Naive thymus-derived CD4-positive, alpha-beta T cell (primary cell): Measurements from ENCODE around the gene ZNF791. TPM values are rescaled to one million over a fixed set of nuclear protein-coding genes. Genes with fewer than 3 reads are reported as not detected.
A peak's percentile ranks its signal among the peaks of the same experiment; 100 is the strongest.

Experiments
- ATAC-seq: fragments of 150-1000 bp; cut with Tn5 transposase; 2 replicates; pipeline ENCODE4 v1.10.0; 2021; ENCODE audit warnings: mild to moderate bottlenecking, moderate library complexity
- CTCF ChIA-PET: fragments of 350-600 bp; sonication (Branson Sonifier 250); formaldehyde crosslinking; loops from one replicate; lab custom pipeline; 2021; ENCODE audit warnings: antibody characterized with exemption; lab: Charles Lee
- POLR2A ChIA-PET: fragments of 350-600 bp; sonication (Branson Sonifier 250); formaldehyde crosslinking; loops from one replicate; lab custom pipeline; 2021; ENCODE audit warnings: antibody characterized with exemption, inconsistent platforms; lab: Charles Lee
- DNase-seq, 9 donors: peaks; one replicate each; pipeline versions ENCODE4 v3.0.0 to v3.0.0-alpha.2; 2020 to 2022; ENCODE audit warnings: mixed read lengths in 1 of 9
- H3K27ac ChIP-seq: one replicate; pipeline ENCODE4 v1.7.0; 2013; ENCODE audit warnings: mild to moderate bottlenecking, low read depth, low read length, moderate library complexity
- H3K27me3 ChIP-seq, 2 donors: one replicate each; pipeline ENCODE4 v1.7.0; 2013; ENCODE audit warnings: low read length in 2 of 2, mild to moderate bottlenecking in 2 of 2, moderate library complexity in 2 of 2; ENCODE audit not compliant: control insufficient read depth in 2 of 2, insufficient read depth in 2 of 2
- H3K36me3 ChIP-seq, 3 experiments: 1 replicate in 2 of 3; 2 replicates in 1 of 3; pipeline ENCODE4 v1.7.0; 2013; ENCODE audit warnings: low read length in 3 of 3, mild to moderate bottlenecking in 3 of 3, moderate library complexity in 1 of 3; ENCODE audit not compliant: insufficient read depth in 3 of 3, control insufficient read depth in 2 of 3
- H3K4me1 ChIP-seq, 2 donors: one replicate each; pipeline ENCODE4 v1.7.0; 2013; ENCODE audit warnings: low read length in 2 of 2, mild to moderate bottlenecking in 2 of 2, moderate library complexity in 1 of 2; ENCODE audit not compliant: control insufficient read depth in 2 of 2, insufficient read depth in 2 of 2
- H3K4me3 ChIP-seq: 2 replicates; pipeline ENCODE4 v1.7.0; 2013; ENCODE audit warnings: mild to moderate bottlenecking, low read length
- H3K9me3 ChIP-seq, 3 experiments: 1 replicate in 2 of 3; 2 replicates in 1 of 3; pipeline ENCODE4 v1.7.0; 2013; ENCODE audit warnings: low read length in 3 of 3; ENCODE audit not compliant: control insufficient read depth in 2 of 3
- H3K27ac Mint-ChIP-seq, 9 donors: one replicate each; pipeline ENCODE4 v1.8.0; 2020 to 2022; ENCODE audit warnings: mixed read lengths in 9 of 9, mild to moderate bottlenecking in 8 of 9, moderate library complexity in 5 of 9, inconsistent platforms in 2 of 9
- H3K27me3 Mint-ChIP-seq, 5 donors: one replicate each; pipeline ENCODE4 v1.8.0; 2021 to 2022; ENCODE audit warnings: mixed read lengths in 5 of 5, mild to moderate bottlenecking in 1 of 5
- H3K36me3 Mint-ChIP-seq, 5 donors: one replicate each; pipeline ENCODE4 v1.8.0; 2020 to 2022; ENCODE audit warnings: mixed read lengths in 5 of 5, mild to moderate bottlenecking in 3 of 5, inconsistent platforms in 1 of 5
- H3K4me1 Mint-ChIP-seq, 7 donors: one replicate each; pipeline ENCODE4 v1.8.0; 2020 to 2022; ENCODE audit warnings: mixed read lengths in 7 of 7, mild to moderate bottlenecking in 3 of 7, inconsistent platforms in 1 of 7
- H3K4me3 Mint-ChIP-seq, 10 donors: one replicate each; pipeline ENCODE4 v1.8.0; 2020 to 2022; ENCODE audit warnings: mild to moderate bottlenecking in 10 of 10, mixed read lengths in 10 of 10, moderate library complexity in 6 of 10, inconsistent platforms in 2 of 10
- H3K9me3 Mint-ChIP-seq, 11 donors: one replicate each; pipeline ENCODE4 v1.8.0; 2020 to 2022; ENCODE audit warnings: mixed read lengths in 11 of 11, mild to moderate bottlenecking in 4 of 11, inconsistent platforms in 1 of 11, moderate library complexity in 1 of 11
- intact Hi-C, 2 donors: fragments of 100-400 bp; cut with micrococcal nuclease; formaldehyde crosslinking; loops; one replicate each; pipeline ENCODE4 v1.15.1; 2023
- polyA plus RNA-seq, 2 donors: library from polyadenylated mRNA; unstranded; fragments of 300-500 nt; fragmentation: Illumina TruSeq; gene quantifications; one replicate each; pipeline ENCODE4 v1.2.3, GENCODE V29; 2021
- total RNA-seq, 6 experiments: library from RNA in 5 of 6; stranded (reverse) in 5 of 6; gene quantifications; 1 replicate in 5 of 6; 2 replicates in 1 of 6; pipeline ENCODE4 v1.2.3 and lab custom pipeline; 2021 to 2026

The ZNF791 gene
- total and polyA plus RNA-seq, 7 experiments from 2014 or later: 12.6 to 53.3 (median 37.4) TPM

- H3K4me3 ChIP-seq: no peak overlapping the region
- ATAC-seq: no peak
- POLR2A ChIA-PET: no interaction called here
- H3K36me3 Mint-ChIP-seq: peaks cover 10 to 43% (median 20%) of the 10 kb centered on the region in 5 donors
- no peaks in the 10 kb centered on the region for H3K27me3 Mint-ChIP-seq
- H3K4me3 Mint-ChIP-seq: no peak overlapping the region
- H3K36me3 ChIP-seq: peaks cover 11 to 78% (median 17%) of the 10 kb centered on the region in 3 experiments
- DNase-seq: no peak
- peaks cover 0 to 8% (median 3%) of the 10 kb centered on the region in 7 donors for H3K4me1 Mint-ChIP-seq
- intact Hi-C loops: no loop called here
- H3K9me3 Mint-ChIP-seq: no peaks in the 10 kb centered on the region
- no peak overlapping the region for H3K27ac ChIP-seq
- H3K9me3 ChIP-seq: no peaks in the 10 kb centered on the region
- H3K27me3 ChIP-seq: no peaks in the 10 kb centered on the region
- no peaks in the 10 kb centered on the region for H3K4me1 ChIP-seq
- CTCF ChIA-PET: no interaction called here
- no peak overlapping the region for H3K27ac Mint-ChIP-seq
Observed at GRCh38 chr19:12656899-12657571, 46.3 kb downstream of the ZNF791 start.

DNA sequence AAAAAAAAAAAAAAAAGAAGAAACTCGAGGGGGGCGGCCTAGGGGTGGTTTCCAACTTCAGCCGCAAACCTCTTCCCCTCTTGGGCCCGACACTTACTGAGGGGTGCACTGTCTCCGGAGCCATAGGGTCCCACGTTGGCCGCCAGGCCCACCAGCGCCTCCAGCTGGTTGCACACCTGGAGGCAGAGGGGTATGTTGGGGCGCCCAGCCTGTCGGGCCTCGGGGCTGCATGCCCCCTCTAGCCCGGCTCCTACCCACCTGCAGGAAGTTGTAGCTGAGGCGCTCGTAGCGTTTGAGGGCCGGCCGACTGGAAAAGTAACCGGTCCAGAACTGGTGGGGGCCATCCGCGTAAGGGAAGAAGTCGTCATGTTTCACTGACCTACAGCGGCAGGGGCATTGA lies 47.2 kb downstream of the ZNF791 start:
- CTCF ChIA-PET: no interaction called here
- Histone ChIP-seq H3K27ac (no peak overlapping the region), H3K4me3 (no peak overlapping the region), H3K9me3 (no peaks in the 10 kb centered on the region), H3K36me3 (peaks cover 11 to 80% (median 17%) of the 10 kb centered on the region in 3 experiments), H3K4me1 (no peaks in the 10 kb centered on the region), H3K27me3 (no peaks in the 10 kb centered on the region)
- Mint-ChIP-seq H3K36me3 (peaks cover 10 to 42% (median 20%) of the 10 kb centered on the region in 5 donors), H3K27ac (no peak overlapping the region), H3K4me3 (no peak overlapping the region), H3K27me3 (no peaks in the 10 kb centered on the region), H3K4me1 (peaks cover 0 to 8% (median 3%) of the 10 kb centered on the region in 7 donors), H3K9me3 (no peaks in the 10 kb centered on the region)
- ATAC-seq: no peak
- intact Hi-C loops: no loop called here
- no peak for DNase-seq
- POLR2A ChIA-PET: no interaction called here

DNA sequence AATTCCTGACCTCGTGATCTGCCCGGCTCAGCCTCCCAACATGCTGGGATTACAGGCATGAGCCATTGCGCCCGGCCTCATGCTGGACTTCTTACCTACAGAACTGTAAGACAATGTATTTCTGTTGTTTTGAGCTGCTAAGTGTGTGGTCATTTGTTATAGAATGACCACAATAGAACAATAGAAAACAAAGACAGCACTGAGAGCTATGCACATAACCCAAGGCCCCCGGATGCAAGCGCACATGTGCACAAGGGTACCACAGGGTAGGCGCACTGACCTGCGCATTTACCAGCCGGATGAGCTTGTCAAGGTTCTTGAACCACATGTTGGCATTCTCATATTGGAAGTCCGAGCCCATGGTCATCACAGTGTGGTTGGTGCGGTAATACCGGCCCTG lies 50.3 kb downstream of the ZNF791 start:
- intact Hi-C loops: loop anchor here (10.0 kb wide), 2 partner anchors 326 to 866 kb away; partner anchors contain the start of genes ZNF491 (in 1 of the 2) and ZNF563 (in 1 of the 2)
- Histone ChIP-seq H3K36me3 (peaks cover 6 to 77% (median 12%) of the 10 kb centered on the region in 3 experiments), H3K4me3 (no peak overlapping the region), H3K27me3 (no peaks in the 10 kb centered on the region), H3K9me3 (no peaks in the 10 kb centered on the region), H3K27ac (no peak overlapping the region), H3K4me1 (peaks cover 13 to 16% of the 10 kb centered on the region in 2 donors)
- CTCF ChIA-PET: no interaction called here
- Mint-ChIP-seq H3K9me3 (no peaks in the 10 kb centered on the region), H3K27ac (no peak overlapping the region), H3K4me3 (no peak overlapping the region), H3K27me3 (no peaks in the 10 kb centered on the region), H3K4me1 (peaks cover 12 to 28% (median 19%) of the 10 kb centered on the region in 7 donors), H3K36me3 (peaks cover under 1 to 41% (median 12%) of the 10 kb centered on the region in 5 donors)
- DNase-seq (no peak), ATAC-seq (no peak)
- POLR2A ChIA-PET: no interaction called here

GRCh38 chr19:12664406-12665280 lies 53.9 kb downstream of the ZNF791 start:
- H3K9me3 ChIP-seq: no peaks in the 10 kb centered on the region
- H3K36me3 Mint-ChIP-seq: peaks cover 0 to 28% (median 11%) of the 10 kb centered on the region in 5 donors
- H3K4me1 ChIP-seq: peaks cover 28 to 31% of the 10 kb centered on the region in 2 donors
- H3K4me3 Mint-ChIP-seq: peak overlapping the region; percentile 88 to 100 (median 94)
- ChIA-PET CTCF (interaction anchor here (0.6 to 2.0 kb wide), 2 partner anchors 13 to 30 kb away, joined by 5 to 6 read pairs; no protein-coding TSS in a partner anchor), POLR2A (interaction anchor here (1.0 to 2.0 kb wide), 5 partner anchors 9 to 54 kb away, joined by 3 to 13 read pairs (median 5); partner anchors contain the start of genes DHPS, ZNF490 and ZNF791)
- H3K9me3 Mint-ChIP-seq: no peaks in the 10 kb centered on the region
- H3K36me3 ChIP-seq: peaks cover 6 to 54% (median 12%) of the 10 kb centered on the region in 3 experiments
- no peaks in the 10 kb centered on the region for H3K27me3 ChIP-seq
- H3K4me3 ChIP-seq: peak overlapping the region; percentile 92
- H3K4me1 Mint-ChIP-seq: peaks cover 22 to 61% (median 47%) of the 10 kb centered on the region in 7 donors
- intact Hi-C loops: loop anchor here (1.0 to 10.0 kb wide), 7 partner anchors 24 to 870 kb away; partner anchors contain the start of genes ZNF563 (in 2 of the 2), TNPO2 (in 1 of the 2), ZNF44 (in 1 of the 2) and ZNF491 (in 1 of the 2)
- no peak for DNase-seq
- no peak for ATAC-seq
- H3K27me3 Mint-ChIP-seq: no peaks in the 10 kb centered on the region
- peak overlapping the region; percentile 77 to 100 (median 90) for H3K27ac Mint-ChIP-seq
- H3K27ac ChIP-seq: peak overlapping the region; percentile 96

DNA sequence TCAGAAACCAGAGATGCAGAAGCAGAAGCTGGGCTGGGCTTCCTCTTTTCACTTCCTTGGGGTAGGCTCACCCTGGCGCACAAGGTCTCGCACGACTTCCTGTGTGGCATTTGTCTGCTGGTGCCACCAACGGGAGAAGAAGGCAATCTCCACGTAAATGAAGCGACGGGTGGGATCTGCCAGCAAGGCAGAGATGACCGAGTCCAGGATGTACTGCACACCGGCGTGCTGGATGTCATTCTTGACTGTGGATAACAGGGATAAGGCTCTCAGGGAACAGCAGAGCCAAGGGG lies 54.5 kb downstream of the ZNF791 start:
- Histone ChIP-seq H3K4me3 (peak overlapping the region; percentile 92), H3K27ac (peak overlapping the region; percentile 96), H3K9me3 (no peaks in the 10 kb centered on the region), H3K27me3 (no peaks in the 10 kb centered on the region), H3K36me3 (peaks cover 6 to 52% (median 9%) of the 10 kb centered on the region in 3 experiments), H3K4me1 (peaks cover 32 to 33% of the 10 kb centered on the region in 2 donors)
- no peaks in the 10 kb centered on the region for H3K9me3 Mint-ChIP-seq
- CTCF ChIA-PET: no interaction called here
- peak overlapping the region; percentile 77 to 100 (median 90) for H3K27ac Mint-ChIP-seq
- peaks cover 22 to 63% (median 45%) of the 10 kb centered on the region in 7 donors for H3K4me1 Mint-ChIP-seq
- peak; percentile 56 for ATAC-seq
- peaks cover 0 to 25% (median 7%) of the 10 kb centered on the region in 5 donors for H3K36me3 Mint-ChIP-seq
- no peaks in the 10 kb centered on the region for H3K27me3 Mint-ChIP-seq
- DNase-seq: peak in 7 of 9 donors; percentile 51 to 71 (median 60)
- intact Hi-C loops: loop anchor here (1.0 to 10.0 kb wide), 7 partner anchors 25 to 870 kb away; partner anchors contain the start of genes ZNF563 (in 2 of the 2), TNPO2 (in 1 of the 2), ZNF44 (in 1 of the 2) and ZNF491 (in 1 of the 2)
- peak overlapping the region; percentile 88 to 100 (median 94) for H3K4me3 Mint-ChIP-seq
- POLR2A ChIA-PET: interaction anchor here (1.0 to 2.0 kb wide), 4 partner anchors 10 to 97 kb away, joined by 3 to 13 read pairs (median 6); partner anchors contain the start of gene DHPS
